ENCODE results near the gene MAP4.

The MAP4 gene

DNA sequence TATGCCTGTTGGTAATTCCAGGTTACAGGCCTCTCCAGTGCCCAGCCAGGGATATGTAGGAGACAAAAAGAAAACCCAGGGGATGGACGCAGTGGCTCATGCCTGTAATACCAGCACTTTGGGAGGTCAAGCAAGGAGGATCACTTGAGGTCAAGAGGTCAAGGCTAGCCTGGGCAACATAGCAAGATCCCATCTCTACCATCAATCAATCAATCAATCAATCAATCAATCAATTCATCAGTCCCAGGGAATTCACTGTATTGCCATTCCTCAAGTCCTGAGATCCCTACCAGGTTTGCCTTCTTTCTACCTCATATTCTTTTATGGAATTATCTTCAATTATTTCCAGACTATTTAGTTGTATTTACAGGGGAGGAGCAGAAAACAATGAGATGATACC is 131.0 kb downstream of the MAP4 start:
- in situ Hi-C loops (cut with HindIII; ENCODE audit: low pct_ligation_motif_present, low pct_unique_long_range_greater_than_20kb, low sequenced_read_pairs), result no loop called here
- DNase-seq, result no peak

GRCh38 chr3:47884603-47885002 is 131.6 kb downstream of the MAP4 start:
- in situ Hi-C loops (cut with HindIII; ENCODE audit: low pct_ligation_motif_present, low pct_unique_long_range_greater_than_20kb, low sequenced_read_pairs), result no loop called here
- DNase-seq, result no peak

DNA sequence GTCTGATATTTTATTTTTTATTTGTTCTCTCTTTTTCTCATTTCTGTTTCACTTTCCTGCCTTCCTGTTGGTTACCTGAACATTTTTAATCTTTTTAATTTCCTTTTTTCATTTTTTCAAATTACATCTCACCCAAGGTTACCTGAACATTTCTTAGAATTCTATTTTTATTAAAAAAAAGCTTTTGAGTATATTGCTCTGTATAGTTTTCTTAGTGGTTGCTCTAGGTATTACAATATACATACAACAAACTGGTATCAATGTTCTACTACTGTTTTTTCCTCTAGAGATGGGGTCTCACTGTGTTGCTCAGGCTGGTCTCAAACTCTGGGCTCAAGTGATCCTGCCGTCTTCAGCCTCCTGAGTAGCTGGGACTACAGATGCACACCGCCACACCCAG is 133.9 kb downstream of the MAP4 start:
- no peak for DNase-seq

GRCh38 chr3:47877719-47878118 is 138.5 kb downstream of the MAP4 start:
- no peak for DNase-seq

More for the DNA sequence above, 133.9 kb downstream of the MAP4 start:
- in situ Hi-C loops (cut with HindIII; ENCODE audit: low pct_ligation_motif_present, low pct_unique_long_range_greater_than_20kb, low sequenced_read_pairs), result no loop called here

DNA sequence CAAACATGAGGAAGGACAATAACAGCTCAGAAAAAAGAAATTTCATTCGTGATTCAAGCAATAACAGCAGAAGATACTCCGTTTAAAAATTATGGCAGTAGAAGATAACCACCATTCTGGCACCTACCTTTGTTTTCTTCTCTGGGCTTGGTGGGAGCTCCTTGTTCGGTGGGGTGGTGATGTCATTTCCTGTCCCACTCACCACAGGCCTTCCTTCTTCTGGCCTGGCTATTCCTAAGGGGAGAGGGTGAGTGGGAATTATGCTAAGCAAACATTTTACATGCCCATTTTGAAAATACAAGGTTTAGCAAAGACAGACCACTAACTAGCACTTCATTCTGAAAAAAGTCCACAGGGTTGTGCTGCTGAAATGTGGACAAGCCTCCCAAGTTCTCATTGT is 138.9 kb downstream of the MAP4 start:
- in situ Hi-C loops (cut with HindIII; ENCODE audit: low pct_ligation_motif_present, low pct_unique_long_range_greater_than_20kb, low sequenced_read_pairs), result no loop called here
- no peak for DNase-seq

More at GRCh38 chr3:47877719-47878118, 138.5 kb downstream of the MAP4 start:
- in situ Hi-C loops (cut with HindIII; ENCODE audit: low pct_ligation_motif_present, low pct_unique_long_range_greater_than_20kb, low sequenced_read_pairs), result no loop called here

- in situ Hi-C loops (cut with HindIII; ENCODE audit: low pct_ligation_motif_present, low pct_unique_long_range_greater_than_20kb, low sequenced_read_pairs), result no loop called here
- DNase-seq, result no peak
Observed at GRCh38 chr3:47874913-47875312, 141.3 kb downstream of the MAP4 start.

- in situ Hi-C loops (cut with HindIII; ENCODE audit: low pct_ligation_motif_present, low pct_unique_long_range_greater_than_20kb, low sequenced_read_pairs), result no loop called here
Observed at GRCh38 chr3:47874438-47874837, 141.8 kb downstream of the MAP4 start.

DNA sequence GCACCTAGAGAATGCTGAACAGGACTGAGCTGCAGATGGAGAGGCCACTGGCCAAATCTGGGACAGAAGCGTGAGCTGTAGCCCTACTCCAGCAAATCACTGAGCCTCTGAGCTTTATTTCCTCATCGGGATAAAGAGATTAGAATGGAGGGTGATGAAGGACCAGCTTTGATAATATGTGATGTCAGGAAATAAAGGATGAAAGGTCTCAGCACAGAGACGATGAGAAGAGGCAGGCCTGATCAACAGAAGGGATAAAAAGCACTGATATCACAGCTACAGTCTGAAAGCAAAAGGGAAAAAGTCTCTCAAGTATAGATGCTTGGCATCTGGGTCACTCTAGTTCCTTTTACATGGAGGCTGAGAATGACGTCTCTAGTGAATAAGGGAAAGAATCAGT is 143.3 kb downstream of the MAP4 start:
- in situ Hi-C loops (cut with HindIII; ENCODE audit: low pct_ligation_motif_present, low pct_unique_long_range_greater_than_20kb, low sequenced_read_pairs), result no loop called here
- no peak for DNase-seq

More at GRCh38 chr3:47874438-47874837, 141.8 kb downstream of the MAP4 start:
- no peak for DNase-seq

DNA sequence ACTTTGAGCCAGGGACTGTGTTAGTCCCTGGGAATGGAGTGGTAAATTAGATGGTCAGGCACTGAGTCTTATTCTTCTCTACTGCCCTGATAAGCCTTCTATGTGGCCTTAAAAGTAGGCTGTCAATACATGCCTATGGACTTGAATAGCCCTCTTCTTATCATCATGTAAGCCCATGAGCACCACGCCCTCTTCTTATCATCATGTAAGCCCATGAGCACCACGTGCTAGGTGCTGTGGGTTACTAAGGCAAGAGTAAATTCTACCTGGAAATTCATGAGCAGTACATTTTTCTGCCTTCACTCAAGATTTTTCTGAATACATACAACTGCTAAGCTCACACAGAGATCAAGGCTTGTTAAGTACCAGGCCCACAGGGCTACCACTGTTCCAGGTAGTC is 144.8 kb downstream of the MAP4 start:
- no peak for DNase-seq
- in situ Hi-C loops (cut with HindIII; ENCODE audit: low pct_ligation_motif_present, low pct_unique_long_range_greater_than_20kb, low sequenced_read_pairs), result no loop called here

DNA sequence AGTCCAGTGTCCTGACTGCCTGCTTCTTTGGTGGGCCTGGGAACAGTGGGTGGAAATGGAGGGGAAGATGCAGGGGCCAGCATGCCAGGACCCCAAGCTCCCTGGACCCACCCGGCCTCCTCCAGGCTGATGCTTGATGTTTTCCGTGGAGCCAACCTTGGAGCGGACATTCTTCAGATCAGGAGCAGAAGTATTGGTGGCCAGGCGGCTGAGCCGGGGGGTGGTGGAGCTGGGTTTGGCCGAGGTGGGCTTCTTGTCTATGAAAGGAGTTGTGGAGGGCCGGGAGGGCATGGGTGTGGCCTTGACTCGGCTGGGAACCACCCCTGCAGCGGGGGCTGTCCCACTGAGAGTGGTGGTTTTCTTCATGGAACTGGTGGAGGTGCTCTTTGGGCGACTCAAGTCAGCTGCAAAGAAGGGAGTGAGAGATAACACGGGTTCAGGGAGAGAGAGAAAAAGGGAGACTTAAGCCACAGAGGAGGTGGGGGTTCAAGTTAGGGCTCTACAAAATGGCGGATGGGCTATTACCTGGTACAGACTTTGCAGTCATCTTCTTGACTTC is 145.4 kb downstream of the MAP4 start:
- DNase-seq, result no peak
- in situ Hi-C loops (cut with HindIII; ENCODE audit: low pct_ligation_motif_present, low pct_unique_long_range_greater_than_20kb, low sequenced_read_pairs), result no loop called here

DNA sequence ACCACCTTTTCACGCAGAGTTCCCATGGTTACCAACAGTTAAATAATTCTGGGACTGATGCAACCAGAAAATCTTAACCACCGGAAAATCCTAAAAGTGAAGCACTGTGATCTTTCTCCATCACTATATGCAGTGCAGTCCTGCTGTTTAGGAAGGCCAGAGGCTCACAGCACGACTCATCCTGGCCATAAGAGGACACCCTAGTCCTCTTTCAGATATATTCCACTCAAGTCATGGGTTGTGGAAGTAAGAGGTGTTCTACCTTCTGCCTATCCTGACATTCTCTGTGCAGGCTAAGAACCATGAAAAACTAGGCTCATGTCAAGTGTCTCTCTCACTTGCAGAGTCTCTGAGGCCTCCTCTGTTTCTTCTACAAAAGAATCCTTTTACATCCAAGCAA is 146.1 kb downstream of the MAP4 start:
- in situ Hi-C loops (cut with HindIII; ENCODE audit: low pct_ligation_motif_present, low pct_unique_long_range_greater_than_20kb, low sequenced_read_pairs), result no loop called here
- no peak for DNase-seq

- no peak for DNase-seq
- in situ Hi-C loops (cut with HindIII; ENCODE audit: low pct_ligation_motif_present, low pct_unique_long_range_greater_than_20kb, low sequenced_read_pairs), result no loop called here
Observed at GRCh38 chr3:47868306-47868705, 147.9 kb downstream of the MAP4 start.

GRCh38 chr3:47867451-47868044 is 148.7 kb downstream of the MAP4 start:
- in situ Hi-C loops (cut with HindIII; ENCODE audit: low pct_ligation_motif_present, low pct_unique_long_range_greater_than_20kb, low sequenced_read_pairs), result no loop called here

GRCh38 chr3:47865192-47865591 is 151.0 kb downstream of the MAP4 start:
- in situ Hi-C loops (cut with HindIII; ENCODE audit: low pct_ligation_motif_present, low pct_unique_long_range_greater_than_20kb, low sequenced_read_pairs), result no loop called here

More at GRCh38 chr3:47867451-47868044, 148.7 kb downstream of the MAP4 start:
- no peak for DNase-seq

DNA sequence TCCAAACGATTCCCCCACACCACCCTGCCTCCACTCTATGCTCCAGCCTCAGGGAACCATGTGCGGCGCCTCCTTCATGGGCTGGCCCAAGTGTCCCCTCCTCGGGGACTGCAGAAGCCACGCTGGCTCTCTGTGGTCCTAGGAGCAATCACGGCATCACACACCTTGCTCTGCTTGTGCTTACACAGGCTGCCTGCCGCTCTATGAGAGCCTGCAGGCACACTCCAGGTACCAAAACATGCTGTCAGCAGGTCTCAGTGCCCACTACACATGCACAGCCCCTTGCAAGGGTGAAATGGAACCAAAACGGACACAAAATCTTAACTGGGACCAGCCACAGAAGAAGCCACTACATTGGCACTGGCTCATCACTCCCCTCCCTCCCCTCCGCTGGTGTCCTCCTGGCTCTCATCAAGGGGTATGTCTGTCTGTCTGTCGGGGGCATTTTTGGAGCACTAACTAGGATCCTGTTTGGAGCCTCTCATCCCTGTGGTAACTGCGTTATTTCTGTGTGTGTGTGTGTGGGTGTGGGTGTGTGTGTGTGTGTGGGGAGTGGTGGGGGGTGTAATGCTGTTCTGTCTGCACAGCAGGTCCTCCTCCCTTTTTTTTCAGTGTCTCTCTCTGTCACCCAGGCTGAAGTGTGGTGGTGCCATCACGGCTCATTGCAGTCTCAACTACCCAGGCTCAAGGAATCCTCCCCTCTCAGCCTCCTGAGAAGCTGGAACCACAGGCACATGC is 152.7 kb downstream of the MAP4 start:
- no peak for DNase-seq
- in situ Hi-C loops (cut with HindIII; ENCODE audit: low pct_ligation_motif_present, low pct_unique_long_range_greater_than_20kb, low sequenced_read_pairs), result no loop called here

More at GRCh38 chr3:47865192-47865591, 151.0 kb downstream of the MAP4 start:
- no peak for DNase-seq

- in situ Hi-C loops (cut with HindIII; ENCODE audit: low pct_ligation_motif_present, low pct_unique_long_range_greater_than_20kb, low sequenced_read_pairs), result no loop called here
Observed at GRCh38 chr3:47859956-47860605, 156.1 kb downstream of the MAP4 start.

DNA sequence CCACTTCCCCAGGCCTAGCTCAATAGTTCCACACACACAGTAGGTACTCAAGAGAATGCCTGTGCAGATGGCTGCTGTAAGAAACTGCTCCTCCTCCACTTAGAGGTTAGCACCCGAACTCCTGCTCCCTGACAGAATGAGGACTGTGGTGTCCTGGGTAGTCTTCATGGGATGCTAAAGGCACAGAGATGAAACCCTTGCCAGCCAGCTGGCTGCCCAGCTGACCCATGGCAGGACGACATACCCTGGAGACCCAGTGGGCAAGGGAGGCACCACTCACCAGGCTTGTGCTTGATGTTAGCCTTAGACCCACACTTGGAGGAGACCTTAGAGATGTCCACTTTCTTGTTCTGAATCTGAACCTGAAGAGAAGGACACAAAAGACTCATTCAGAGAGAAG is 159.1 kb downstream of the MAP4 start:
- no peak for DNase-seq
- in situ Hi-C loops (cut with HindIII; ENCODE audit: low pct_ligation_motif_present, low pct_unique_long_range_greater_than_20kb, low sequenced_read_pairs), result no loop called here

More at GRCh38 chr3:47859956-47860605, 156.1 kb downstream of the MAP4 start:
- no peak for DNase-seq

- DNase-seq, result no peak
- in situ Hi-C loops (cut with HindIII; ENCODE audit: low pct_ligation_motif_present, low pct_unique_long_range_greater_than_20kb, low sequenced_read_pairs), result no loop called here
Observed at GRCh38 chr3:47856669-47857068, 159.5 kb downstream of the MAP4 start.

All from ACHN (cell line).